HPDE6-E6E7 (cell line): Measurements from ENCODE around the gene USP35.

Source experiments
- DNase-seq: peaks from one replicate; pipeline ENCODE4 v3.0.0; 2011; ENCODE audit warnings: missing footprints; ENCODE audit errors: extremely low spot score

USP35 gene

DNA sequence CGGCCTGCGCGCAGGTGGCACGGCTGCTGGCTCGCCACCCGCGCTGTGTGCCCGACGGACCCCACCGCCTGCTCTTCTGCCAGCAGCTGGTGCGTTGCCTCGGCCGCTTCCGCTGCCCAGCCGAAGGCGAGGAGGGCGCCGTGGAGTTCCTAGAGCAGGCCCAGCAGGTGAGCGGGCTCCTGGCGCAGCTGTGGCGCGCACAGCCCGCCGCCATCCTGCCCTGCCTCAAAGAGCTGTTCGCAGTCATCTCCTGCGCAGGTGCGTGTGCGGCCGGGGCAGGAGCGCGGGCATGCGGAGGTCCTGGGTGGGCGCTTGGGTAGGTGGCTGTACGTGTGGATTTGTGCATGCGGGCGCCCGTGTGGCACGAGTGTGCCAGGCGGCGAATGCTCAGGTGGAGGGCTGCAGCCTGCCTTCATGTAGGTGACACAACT, 8.0 kb downstream of the USP35 start:
- no peak for DNase-seq

DNA sequence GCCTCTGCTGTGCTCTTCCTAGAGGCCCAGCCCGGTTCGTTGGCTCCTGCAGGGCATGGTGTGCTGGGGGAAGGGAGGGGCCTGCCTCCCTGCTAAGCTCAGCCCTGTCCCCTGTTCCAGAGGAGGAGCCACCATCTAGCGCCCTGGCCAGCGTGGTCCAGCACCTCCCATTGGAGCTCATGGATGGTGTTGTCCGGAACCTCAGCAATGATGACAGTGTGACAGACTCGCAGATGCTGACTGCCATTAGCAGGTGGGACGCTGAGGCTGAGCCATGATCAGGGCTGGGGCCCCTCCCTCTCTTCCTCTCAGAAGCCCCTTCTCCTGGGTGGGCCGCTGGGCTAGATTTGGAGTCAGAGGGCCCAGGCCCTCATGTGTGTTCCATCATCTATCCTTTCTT, 9.1 kb downstream of the USP35 start:
- DNase-seq: no peak

DNA sequence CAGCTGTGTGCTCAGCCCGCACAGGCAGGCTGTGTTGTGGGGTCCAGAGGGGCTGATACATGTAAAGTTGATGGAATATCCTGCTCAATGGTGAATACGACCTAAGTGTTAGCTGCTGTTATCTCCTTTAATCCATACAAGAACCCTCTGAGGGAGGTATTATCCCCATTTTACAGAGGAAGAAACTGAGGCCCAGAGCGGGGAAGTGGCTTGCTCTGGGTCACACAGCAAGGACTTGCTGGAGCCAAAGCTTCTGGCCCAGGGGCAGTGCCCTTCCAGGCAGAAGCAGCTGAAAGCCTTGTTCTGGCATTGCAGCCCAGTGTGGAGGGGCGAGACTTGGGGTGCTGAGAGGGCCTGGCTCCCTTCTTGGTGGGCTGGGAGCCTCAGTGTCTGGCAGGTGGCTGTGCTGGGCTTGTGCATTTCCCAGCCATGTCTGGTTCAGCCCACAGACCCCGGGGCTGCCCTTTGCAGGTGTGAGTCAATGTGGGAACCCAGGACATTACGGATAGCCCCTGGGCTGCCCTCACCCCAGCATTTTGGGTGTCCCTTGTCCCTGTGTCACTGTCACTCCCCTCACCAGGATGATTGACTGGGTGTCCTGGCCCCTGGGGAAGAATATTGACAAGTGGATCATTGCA, 10.4 kb downstream of the USP35 start:
- no peak for DNase-seq

DNA sequence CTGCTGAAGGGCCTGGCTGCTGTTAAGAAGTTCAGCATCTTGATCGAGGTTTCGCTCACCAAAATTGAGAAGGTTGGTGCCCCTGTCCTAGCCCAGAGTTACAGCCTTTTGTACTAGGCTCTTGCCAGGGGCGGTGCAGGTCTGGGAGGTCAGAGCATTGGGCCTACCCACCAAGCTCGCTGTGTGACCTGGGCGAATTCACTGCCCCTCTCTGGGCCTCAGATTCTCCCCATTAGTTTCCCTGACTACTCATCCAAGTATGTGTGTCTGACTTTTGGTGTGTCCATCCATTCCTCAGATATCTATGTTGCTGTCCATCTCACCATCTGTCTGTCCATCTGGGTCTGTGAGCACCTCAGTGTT, 10.9 kb downstream of the USP35 start:
- DNase-seq: no peak

DNA sequence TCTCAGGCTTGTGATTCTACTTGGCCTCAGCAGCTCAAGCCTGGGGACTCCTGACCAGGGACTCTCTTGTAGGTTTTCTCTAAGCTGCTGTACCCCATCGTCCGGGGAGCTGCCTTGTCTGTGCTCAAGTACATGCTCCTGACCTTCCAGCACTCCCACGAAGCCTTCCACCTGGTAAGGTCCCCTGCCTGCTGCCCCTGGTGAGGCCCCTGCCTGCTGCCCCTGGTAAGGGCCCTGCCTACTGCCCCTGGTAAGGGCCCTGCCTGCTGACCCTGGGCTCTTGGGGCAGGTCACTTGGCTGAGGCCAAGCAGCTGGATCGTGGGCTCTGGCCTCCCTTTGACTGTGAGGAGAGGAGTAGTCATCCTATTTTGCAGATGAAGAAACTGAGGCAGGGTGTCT, 11.3 kb downstream of the USP35 start:
- no peak for DNase-seq

DNA sequence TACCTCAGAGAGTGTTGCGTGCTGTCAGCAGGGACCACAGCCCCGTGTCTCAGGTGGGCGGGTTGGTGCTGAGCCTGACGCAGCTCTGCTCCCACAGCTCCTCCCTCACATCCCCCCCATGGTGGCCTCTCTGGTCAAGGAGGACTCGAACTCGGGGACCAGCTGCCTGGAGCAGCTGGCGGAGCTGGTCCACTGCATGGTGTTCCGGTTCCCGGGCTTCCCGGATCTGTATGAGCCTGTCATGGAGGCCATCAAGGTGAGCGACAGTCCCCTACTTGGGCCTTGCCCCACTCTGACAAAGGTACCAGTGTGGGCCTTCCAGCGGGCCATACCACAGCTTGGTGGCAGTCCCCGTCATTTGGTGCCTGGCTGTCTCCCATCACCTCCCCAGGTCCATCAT, 11.8 kb downstream of the USP35 start:
- no peak for DNase-seq

DNA sequence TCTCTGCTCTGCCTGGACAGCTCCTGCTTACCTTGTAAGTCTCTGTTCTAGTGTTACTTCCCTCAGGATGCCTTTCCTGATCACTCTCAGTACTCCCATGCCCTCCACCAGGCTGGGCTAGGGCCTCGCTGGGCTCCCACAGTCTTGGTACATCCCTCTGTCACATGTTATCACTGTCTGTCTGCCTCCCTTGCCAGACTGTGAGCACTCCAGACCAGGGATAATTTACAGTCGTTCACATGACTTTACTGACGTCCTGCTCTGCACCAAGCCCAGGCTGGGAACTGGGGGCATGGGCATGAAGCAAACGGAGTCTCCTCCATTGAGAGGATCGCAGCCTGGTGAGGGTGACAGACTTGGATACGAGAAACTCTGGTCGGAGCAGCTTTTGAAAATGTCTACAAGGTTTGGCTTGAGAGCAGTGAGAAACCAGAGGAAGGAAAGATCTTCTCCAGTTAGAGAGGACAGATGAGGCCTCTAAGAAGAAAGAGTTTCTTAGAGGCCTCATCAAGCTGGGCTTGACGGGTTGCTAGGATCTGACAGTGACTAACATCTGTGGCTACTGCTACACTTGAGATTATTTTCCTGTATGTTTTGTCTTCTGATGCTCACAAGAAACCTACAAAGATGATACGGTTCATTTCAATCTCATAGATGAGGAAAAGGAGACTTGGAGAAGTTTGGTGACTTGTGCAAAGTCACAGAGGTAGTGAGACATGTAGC, 12.5 kb downstream of the USP35 start:
- DNase-seq: no peak

DNA sequence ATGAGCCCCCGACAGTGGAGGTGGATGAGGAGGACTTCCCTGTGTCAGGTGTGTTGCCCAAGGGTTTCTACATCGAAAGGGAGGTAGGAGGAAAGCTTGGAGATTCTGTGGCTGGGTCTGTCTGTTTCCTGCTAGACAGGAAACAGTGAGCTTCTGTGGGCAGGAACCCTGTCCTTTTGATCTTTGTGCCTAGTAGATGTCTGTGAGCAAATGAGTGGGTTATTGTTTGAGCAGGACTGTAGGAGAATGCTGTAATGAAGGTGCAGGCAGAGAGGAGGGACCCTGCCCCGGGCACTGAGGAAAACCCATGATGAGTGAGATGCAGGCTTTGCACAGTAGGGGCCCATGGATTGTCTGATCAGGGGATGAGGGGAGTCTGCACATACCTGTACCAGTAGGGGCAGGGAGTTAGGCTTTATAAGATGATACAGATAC, 14.0 kb downstream of the USP35 start:
- no peak for DNase-seq

DNA sequence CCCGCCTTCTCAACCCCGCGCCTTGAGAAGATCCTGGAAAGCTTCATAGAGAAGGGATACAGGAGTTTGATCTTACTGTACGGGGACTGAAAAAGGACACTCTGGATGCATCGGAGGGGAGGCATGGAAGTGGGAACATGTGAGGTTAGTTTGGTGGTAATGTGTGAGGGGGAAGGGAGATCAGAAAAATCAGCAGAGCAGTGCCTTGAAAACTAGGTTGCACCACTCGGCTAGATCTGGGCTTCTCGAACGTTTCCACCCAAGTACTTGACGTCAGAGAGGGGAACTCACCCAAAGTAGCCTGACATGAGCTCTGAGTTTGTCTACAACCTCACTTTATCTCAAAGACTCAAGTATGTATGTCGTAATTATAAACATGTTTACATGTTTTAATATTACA, 14.5 kb downstream of the USP35 start:
- DNase-seq: no peak

DNA sequence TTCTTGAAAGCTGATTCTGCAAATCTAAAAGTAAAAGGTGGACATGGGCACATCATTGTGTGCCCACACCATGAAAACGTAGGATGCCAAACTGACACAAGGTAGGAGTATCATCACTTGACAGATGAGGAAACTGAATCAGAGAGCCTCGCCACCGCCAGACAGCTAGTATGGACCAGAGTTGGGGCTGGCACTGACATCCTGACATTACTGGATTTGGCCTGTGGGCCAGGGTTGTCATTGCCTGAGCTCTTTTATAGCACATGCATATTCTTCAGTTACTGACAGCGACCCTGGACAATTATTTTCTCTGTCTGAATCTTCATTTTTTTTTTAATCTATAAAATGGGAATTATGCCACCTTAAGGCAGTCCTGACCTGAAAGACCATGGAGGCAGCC, 16.5 kb downstream of the USP35 start:
- DNase-seq: no peak

DNA sequence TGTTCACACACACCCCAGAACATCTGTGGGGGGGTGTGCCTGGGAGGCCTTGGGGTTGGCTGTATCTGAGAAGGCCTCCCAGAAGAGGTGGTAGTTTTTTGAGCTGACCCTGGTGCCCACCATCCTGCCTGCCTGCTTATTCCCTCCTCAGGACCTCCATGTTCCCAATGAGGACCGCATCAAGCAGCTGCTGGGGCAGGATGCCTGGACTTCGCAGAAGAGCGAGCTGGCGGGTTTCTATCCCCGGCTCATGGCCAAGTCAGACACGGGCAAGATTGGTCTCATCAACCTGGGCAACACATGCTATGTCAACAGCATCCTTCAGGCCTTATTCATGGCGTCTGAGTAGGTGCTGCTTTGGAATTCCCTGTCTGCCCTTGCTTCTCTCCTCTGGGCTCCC, 17.0 kb downstream of the USP35 start:
- no peak for DNase-seq

DNA sequence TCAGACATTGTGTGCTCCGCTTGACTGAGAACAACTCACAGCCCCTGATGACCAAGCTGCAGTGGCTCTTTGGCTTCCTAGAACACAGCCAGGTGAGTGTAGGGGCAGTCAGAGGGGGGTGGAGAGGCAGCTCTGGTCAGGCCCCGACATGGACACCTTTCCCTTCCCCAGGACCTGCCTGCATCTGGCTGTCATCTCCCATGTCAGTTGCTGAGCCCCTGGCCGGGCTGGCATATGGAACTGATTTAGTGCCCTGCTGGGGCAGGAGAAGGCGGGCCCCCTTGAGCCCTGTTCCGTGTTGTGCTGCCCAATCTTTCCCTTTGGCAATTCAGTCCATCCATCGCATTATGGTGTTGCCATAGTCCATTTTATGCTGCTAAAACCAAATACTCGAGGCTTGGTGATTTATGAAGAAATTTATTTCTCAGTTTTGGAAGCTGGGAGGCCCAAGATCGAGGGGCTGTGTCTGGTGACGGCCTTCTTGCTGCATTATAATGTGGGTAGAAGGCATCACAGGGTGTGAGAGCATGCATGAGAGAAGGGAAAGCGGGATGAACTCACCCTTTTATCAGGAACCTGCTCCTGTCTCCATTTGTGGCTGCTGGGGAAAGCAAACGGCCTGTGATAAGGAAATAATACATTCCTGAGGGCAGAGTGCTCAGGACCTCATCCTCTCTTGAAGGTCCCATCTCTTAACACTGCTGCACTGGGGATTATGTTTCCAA, 19.0 kb downstream of the USP35 start:
- no peak for DNase-seq

DNA sequence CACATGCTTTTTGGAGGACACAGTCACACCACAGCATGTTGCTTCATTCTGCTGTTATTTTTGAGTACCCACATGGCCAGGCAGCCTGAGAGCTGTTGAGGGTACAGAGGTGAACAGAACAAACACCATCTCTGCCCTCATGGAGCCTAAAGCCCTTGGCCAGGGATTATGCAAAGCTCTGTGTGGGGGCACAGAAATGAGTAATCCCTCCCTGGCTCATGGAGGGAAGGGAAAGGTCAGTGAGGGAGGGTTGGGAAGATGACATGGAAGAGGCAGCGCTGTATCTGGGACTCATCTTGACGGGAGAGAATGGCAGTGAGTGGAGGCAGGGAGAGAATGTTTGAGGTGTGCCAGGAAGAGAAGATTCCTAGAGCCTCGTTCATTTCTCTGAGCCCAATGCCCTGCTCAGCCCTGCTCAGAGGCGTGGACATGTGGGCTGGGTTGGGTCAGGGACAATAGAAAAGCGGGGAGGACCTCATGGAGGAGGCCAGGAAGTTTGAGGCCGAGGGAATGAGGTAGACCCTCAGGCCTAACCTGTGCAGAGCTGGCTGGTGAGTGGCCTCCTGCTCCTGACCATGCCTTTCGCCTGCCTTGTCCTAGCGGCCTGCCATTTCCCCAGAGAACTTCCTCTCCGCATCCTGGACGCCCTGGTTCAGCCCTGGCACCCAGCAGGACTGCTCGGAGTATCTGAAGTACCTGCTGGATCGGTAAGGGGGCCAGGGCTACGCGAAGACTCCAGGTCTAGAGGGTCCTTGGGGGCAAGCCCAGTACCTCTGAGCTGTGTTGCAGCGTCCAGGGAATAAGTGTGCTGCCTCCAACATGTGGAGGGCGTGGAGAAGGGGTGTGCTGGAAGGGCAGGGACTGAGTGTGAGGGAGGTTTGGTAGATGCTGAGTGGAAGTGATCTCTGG, 19.8 kb downstream of the USP35 start:
- no peak for DNase-seq

DNA sequence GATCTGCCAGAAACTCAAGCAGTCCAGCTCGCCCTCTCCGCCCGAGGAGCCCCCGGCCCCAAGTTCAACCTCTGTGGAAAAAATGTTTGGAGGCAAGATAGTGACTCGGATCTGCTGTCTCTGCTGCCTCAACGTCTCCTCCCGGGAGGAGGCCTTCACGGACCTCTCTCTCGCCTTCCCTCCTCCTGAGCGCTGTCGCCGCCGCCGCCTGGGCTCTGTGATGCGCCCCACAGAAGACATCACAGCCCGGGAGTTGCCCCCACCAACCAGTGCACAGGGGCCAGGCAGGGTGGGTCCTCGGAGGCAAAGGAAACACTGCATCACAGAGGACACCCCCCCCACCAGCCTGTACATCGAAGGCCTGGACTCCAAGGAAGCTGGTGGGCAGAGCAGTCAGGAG, 20.8 kb downstream of the USP35 start:
- no peak for DNase-seq

DNA sequence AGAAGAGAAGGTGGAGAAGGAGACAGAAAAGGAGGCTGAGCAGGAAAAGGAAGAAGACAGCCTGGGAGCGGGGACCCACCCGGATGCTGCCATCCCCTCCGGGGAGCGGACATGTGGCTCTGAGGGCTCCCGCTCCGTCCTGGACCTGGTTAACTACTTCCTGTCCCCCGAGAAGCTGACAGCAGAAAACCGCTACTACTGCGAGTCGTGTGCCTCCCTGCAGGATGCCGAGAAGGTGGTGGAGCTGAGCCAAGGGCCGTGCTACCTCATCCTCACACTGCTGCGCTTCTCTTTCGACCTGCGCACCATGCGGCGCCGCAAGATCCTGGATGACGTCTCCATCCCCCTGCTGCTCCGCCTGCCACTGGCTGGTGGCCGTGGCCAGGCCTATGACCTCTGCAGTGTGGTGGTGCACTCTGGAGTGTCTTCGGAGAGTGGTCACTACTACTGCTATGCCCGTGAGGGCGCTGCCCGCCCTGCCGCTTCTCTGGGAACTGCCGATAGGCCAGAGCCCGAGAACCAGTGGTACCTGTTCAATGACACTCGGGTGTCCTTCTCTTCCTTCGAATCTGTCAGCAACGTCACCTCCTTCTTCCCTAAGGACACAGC, 21.4 kb downstream of the USP35 start:
- no peak for DNase-seq

DNA sequence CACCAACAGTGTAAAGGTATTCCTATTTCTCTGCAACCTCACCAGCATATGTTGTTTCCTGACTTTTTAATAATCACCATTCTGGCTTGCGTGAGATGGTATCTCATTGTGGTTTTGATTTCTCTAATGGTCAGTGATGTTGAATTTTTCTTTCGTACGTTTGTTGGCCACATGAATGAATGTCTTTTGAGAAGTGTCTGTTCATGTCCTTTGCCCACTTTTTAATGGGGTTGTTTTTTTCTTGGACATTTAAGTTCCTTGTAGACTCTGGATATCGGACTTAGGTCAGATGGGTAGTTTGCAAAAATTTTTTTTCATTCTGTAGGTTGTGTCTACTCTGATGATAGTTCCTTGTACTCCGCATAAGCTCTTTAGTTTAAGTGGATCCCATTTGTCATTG, 22.8 kb downstream of the USP35 start:
- DNase-seq: no peak

DNA sequence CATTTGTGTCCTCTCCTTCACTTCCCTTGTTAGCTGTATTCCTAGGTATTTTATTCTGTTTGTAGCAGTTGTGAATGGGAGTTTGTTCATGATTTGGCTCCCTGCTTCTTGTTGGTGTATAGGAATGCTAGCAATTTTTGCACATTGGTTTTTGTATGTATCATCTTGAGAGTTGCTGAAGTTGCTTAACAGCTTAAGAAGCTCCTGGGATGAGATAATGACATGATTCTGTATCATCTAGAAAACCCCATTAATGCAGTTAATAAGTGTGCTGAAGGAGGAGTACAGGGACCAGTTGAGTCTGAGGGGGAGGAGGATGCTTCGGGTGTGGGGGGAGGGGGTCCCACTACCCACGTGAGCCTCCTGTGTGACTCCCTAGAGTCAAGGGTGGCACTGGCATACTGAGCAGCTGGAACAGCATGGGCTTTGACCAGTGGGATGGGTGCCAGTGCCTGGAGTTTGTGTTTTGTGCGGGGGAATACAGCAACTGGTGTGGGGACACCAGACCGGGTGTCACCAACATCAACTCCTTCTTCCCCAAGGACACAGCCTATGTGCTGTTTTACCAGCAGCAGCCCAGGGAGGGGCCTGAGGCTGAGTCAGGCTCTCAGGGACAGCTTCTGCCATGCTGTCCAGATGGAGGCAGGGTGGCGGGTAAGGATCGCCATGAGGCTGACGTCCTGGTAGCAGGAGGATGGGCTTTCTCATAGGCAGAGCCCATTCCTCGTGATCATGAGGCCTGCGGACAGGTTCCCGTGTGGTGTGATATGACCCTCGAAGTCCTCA, 24.1 kb downstream of the USP35 start:
- DNase-seq: no peak

DNA sequence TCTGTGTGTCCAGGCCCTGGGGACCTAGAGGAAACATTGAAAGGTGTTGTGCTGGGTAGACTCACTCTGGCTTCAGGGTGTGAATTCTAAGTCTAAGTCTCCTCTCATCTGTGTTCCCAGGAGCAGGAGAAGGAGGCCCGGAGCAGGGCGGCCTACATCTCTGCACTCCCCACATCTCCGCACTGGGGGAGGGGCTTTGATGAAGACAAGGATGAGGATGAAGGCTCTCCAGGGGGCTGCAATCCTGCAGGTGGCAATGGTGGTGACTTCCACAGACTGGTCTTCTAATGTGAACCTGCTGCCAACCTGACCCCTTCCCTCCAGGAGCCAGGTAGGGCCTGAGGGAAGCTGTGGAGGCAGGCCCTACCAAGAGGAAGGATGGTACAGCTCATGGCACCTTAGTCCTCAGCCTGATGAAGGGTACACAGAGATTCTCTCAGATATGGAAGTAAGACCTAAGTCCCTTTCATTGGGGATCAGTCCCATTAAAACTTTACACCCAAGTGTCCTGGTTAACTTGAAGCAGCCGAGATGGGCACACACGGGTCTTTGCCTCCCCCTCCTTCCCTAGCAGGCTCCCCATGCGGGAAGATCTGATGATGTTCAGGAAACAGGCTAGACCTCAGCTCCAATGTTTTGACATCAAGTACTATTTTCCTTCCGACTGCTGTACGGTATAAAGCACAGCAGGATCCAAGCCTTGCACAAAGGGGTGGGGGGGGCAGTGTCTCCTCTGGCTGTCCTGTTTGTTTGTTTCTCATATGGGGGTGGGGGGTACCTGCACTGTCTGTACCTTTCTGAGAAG, 25.0 kb downstream of the USP35 start:
- no peak for DNase-seq

DNA sequence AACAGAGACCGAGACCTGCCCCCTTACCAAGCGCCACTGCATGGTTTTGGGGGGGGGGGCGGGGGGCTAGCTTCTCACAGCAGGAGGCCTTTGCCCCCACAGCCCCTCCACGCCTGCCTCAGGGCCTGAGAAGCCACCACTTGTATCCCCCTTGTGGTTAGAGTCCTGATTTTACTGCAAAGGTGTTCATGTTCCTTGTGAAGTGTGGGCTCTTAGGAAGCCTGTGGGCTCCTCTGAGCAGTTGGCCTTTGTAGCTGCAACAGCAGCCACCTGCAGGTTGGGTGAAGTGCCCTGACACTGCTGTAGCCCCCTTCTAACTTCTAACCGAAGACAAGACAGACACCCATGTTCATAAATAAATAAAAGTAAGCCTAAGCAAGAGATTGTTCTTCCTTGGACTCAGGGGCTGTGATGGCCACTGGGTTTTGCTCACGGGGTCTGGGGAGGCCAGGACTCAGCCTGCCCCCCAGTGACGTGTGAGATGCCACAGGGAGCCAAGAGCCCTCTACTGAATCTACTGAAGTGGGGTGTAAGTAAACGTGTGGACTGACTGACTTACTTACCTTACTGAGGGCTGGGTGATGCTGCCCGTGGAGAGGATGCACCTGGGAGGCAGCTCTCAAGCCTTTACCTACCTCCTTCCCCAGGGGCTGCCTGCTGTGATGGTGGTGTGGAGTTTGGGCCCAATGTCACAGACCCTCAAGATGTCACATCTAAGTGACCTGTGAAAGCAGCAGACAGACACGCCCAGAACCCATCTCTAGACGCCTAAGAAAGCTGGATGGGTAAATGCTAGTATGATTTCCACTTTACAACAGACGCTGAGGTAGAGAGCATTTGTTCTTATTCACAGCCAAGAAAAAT, 25.8 kb downstream of the USP35 start:
- DNase-seq: no peak
